Measurements from ENCODE around the gene MINDY4.

Gene MINDY4

DNA sequence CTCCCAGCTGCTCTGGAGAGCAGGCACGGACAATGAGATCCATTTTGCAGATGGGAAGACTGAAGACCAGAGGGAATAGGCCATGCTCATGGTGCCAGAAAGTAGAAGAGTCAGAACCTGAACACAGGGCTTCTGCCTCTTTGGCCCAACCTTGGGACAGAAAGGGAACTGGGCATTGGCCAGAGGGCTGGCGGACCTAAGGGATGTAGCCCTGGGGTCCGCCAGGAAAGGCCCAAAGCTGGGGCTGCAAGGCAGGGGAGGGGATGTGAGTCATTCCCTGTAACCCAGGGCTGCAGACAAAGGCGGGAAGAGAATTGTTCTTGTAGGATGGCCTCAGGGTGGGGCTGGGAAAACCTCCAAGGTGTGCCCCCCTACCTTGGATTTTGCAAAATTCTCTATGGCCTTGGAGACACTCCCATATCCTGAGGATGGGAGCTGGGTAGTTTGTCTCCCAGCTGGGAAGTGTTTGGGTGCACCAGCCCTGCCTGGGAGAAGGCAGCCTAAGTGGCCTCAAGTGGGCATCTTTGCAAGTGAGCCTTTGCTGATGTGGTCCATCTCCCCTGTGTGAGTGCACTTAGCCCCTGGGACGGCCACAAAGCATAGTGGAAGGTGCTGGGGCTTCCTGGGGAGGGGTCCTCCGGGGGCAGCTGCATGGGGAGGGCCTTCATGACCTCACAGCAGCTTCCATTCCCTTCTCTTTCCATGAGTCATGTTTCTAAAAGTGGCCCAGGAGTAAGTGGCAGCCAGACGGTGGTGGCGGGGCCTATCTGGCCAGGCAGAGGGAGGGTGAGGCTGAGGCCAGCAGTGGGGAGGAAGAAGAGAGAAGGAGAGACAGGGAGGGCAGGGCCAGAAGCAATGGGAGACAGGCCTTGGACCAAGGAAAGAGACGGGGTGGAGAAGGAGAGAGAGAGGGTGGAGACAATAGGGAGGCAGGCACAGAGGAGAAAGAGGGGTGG is 149.6 kb downstream of the MINDY4 start:
- no peak overlapping the region for H3K9ac ChIP-seq (ENCODE audit: low read length)
- H3F3A ChIP-seq (ENCODE audit: insufficient read depth), result no peaks in the 10 kb centered on the region
- no peaks in the 10 kb centered on the region for H3K9me3 ChIP-seq (ENCODE audit: insufficient read depth, low read length)
- TF ChIP-seq EZH2phosphoT487 (conservative IDR thresholded peaks at IDR 0.05; ENCODE audit: low read length) (no peak), CTCF (IDR thresholded peaks at IDR 0.05; ENCODE audit: insufficient read depth, low read length, poor library complexity, severe bottlenecking) (no peak)
- H3K27me3 ChIP-seq (ENCODE audit: low read length), result no peaks in the 10 kb centered on the region
- no peaks in the 10 kb centered on the region for H4K20me1 ChIP-seq (ENCODE audit: low read depth, low read length)
- no peak overlapping the region for H3K27ac ChIP-seq (ENCODE audit: low read depth, low read length)
- no peaks in the 10 kb centered on the region for H3K36me3 ChIP-seq (ENCODE audit: low read length)
- H3K4me2 ChIP-seq (ENCODE audit: low read depth, low read length, poor library complexity, severe bottlenecking), result no peak overlapping the region
- H2AFZ ChIP-seq (ENCODE audit: low read depth, low read length, severe bottlenecking), result no peak overlapping the region
- H3K4me3 ChIP-seq (ENCODE audit: insufficient read depth, low read length, poor library complexity, severe bottlenecking), result no peak overlapping the region
- H3K79me2 ChIP-seq (ENCODE audit: insufficient read depth, low read length), result no peaks in the 10 kb centered on the region
- no peaks in the 10 kb centered on the region for H3K9me2 ChIP-seq (replicated peaks; ENCODE audit: insufficient read depth, low read length)

GRCh38 chr7:30921540-30922401 is 150.6 kb downstream of the MINDY4 start:
- H3K9ac ChIP-seq (ENCODE audit: low read length), result no peak overlapping the region
- TF ChIP-seq EZH2phosphoT487 (conservative IDR thresholded peaks at IDR 0.05; ENCODE audit: low read length) (no peak), CTCF (IDR thresholded peaks at IDR 0.05; ENCODE audit: insufficient read depth, low read length, poor library complexity, severe bottlenecking) (no peak)
- no peaks in the 10 kb centered on the region for H4K20me1 ChIP-seq (ENCODE audit: low read depth, low read length)
- H3K79me2 ChIP-seq (ENCODE audit: insufficient read depth, low read length), result no peaks in the 10 kb centered on the region
- H3K27me3 ChIP-seq (ENCODE audit: low read length), result no peaks in the 10 kb centered on the region
- no peak overlapping the region for H3K4me2 ChIP-seq (ENCODE audit: low read depth, low read length, poor library complexity, severe bottlenecking)
- no peak overlapping the region for H2AFZ ChIP-seq (ENCODE audit: low read depth, low read length, severe bottlenecking)
- H3F3A ChIP-seq (ENCODE audit: insufficient read depth), result no peaks in the 10 kb centered on the region
- H3K9me3 ChIP-seq (ENCODE audit: insufficient read depth, low read length), result no peaks in the 10 kb centered on the region
- no peaks in the 10 kb centered on the region for H3K36me3 ChIP-seq (ENCODE audit: low read length)
- H3K4me3 ChIP-seq (ENCODE audit: insufficient read depth, low read length, poor library complexity, severe bottlenecking), result no peak overlapping the region
- H3K27ac ChIP-seq (ENCODE audit: low read depth, low read length), result no peak overlapping the region
- H3K9me2 ChIP-seq (replicated peaks; ENCODE audit: insufficient read depth, low read length), result no peaks in the 10 kb centered on the region

DNA sequence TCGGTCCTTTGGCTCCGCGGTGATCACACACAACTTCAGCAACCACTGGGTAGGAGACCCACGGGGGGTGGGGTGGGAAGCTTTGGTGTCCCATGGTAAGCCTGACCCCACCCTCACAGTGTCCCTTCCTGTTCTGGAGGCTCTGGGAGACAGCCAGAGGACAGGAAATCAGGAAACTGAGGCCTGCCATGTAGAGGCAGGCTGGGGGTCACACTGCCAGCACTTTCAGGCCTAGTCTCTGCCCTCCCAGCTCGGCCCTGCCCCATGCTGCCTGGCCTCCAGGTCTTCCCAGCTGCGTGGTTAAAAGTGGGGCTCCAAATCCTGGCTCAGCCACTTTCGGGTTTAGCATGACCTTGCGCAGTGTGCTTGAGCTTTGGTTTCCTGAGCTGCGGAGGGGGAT is 151.4 kb downstream of the MINDY4 start:
- Histone ChIP-seq H3K27ac (ENCODE audit: low read depth, low read length) (no peak overlapping the region), H2AFZ (ENCODE audit: low read depth, low read length, severe bottlenecking) (no peak overlapping the region), H3K9ac (ENCODE audit: low read length) (no peak overlapping the region), H3K9me3 (ENCODE audit: insufficient read depth, low read length) (no peaks in the 10 kb centered on the region), H3K4me3 (ENCODE audit: insufficient read depth, low read length, poor library complexity, severe bottlenecking) (no peak overlapping the region), H3K4me2 (ENCODE audit: low read depth, low read length, poor library complexity, severe bottlenecking) (no peak overlapping the region), H4K20me1 (ENCODE audit: low read depth, low read length) (no peaks in the 10 kb centered on the region), H3K79me2 (ENCODE audit: insufficient read depth, low read length) (no peaks in the 10 kb centered on the region), H3K9me2 (replicated peaks; ENCODE audit: insufficient read depth, low read length) (no peaks in the 10 kb centered on the region), H3K36me3 (ENCODE audit: low read length) (no peaks in the 10 kb centered on the region), H3F3A (ENCODE audit: insufficient read depth) (no peaks in the 10 kb centered on the region), H3K27me3 (ENCODE audit: low read length) (no peaks in the 10 kb centered on the region)
- TF ChIP-seq EZH2phosphoT487 (conservative IDR thresholded peaks at IDR 0.05; ENCODE audit: low read length) (no peak), CTCF (IDR thresholded peaks at IDR 0.05; ENCODE audit: insufficient read depth, low read length, poor library complexity, severe bottlenecking) (no peak)

Measured in SU-DHL-6 (cell line).